Right forelimb (tissue), 1 donor: Measurements from ENCODE around the gene OCA2.

Experiments
- DNase-seq: peaks from one replicate; pipeline ENCODE4 v3.0.0-alpha.2; 2018

The OCA2 gene

GRCh38 chr15:27933562-27933961 lies 165.6 kb downstream of the OCA2 start:
- no peak for DNase-seq

DNA sequence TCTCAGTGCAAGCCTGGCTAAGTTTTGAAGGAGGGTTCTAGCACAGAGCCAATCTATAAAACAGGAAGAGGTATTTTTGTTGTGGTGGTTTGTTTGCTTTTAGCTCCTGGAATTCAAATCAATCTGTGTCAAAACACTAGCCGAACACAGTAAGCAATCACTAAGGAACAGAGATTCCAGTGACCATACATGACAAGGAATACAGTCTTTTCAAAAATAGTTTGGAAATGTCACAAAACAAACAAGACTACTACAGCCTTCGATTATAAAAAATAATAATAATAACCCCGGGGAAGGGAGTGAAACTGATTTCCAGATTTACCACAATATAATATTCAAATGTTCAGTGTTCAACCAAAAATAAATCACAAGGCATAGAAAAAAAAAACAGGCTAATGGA lies 166.5 kb downstream of the OCA2 start:
- no peak for DNase-seq

DNA sequence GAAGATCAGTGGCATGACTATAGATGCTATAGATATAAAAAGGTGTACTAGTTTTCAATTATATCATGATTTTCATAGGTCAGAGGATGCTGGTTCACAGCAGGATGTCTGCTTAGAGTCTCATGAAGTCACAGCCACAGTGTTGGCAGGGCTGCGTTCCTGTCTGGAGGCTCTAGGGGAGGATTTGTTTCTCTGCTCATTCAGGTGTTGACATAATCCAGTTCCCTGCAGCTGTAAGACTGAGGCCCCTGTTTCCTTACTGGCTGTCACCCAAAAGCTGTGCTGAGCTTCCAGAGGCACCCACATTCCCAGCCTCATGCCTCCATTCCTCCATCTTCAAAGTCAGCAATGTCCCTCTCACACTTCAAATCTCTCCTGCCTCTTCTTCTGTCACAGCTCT lies 170.7 kb downstream of the OCA2 start:
- no peak for DNase-seq

DNA sequence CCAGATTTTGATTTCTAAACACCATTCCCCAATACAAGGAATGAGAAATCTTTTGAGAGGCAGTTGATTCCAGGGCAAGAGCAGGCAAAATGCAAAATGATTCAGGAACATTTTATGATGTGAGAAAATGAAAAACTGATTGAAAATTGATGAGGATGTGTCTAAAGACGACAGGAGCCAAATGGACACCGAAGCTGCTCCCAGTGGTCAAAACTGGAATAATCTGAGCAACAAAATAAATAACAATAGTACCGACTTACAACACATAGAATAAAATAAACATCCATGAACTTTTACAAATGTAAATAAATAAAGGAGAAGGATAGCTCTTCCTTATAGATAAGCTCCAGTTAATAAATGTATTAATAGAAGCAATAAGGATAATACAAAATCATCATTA lies 186.8 kb downstream of the OCA2 start:
- DNase-seq = no peak

DNA sequence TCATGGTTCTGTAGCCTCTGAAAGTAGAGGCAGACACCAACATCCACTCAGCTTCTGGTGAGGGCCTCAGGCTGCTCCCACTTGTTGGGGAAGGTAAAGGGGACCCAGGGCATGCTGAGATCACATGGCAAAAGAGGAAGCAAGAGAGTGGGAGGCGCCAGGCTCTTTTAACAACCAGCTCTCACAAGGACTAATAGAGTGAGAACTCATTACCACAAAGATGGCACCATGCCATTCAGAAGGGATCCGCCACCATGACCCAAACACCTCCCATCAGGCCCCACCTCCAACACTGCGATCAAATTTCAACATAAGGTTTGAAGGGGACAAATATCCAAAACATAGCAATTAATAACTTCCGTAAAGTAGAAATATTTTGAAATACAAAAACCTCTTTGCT lies 192.3 kb downstream of the OCA2 start:
- DNase-seq = no peak

- DNase-seq = no peak
These were observed 195.7 kb downstream of the OCA2 start for GRCh38 chr15:27903405-27903804.

DNA sequence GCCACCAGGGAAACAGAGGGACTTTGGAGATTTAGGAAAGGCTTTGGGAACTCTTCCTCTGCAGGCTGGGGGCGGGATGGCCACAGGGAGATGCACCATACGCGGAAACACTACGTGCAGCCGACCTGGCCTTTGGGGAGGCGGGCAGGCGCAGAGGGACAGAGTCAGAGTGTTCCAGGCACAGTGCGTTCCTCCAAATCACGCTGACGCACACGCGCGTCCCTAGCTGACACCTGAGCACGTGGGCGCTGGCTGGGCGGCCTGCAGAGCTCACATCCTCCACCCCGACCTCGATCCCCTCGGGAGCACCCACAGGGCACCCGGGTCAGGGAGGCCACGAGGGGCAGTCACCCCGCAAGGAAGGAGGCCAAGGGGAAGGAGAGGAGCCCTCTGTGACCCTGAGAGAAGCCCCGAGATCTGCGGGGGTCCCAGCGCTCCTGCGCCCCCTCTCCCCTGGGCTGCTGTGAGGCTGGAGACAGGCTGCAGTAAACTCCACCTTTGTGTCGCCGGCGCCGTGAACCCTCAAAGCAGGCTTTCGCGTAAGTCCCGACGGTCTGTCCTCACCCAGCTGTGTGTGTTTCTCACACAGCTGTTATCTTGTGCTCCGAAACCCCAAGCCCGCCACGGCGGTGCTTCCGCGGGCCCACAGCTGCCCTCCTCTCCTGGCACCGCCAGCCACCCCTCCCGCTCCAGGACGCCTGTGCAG lies 196.3 kb downstream of the OCA2 start:
- DNase-seq = no peak

DNA sequence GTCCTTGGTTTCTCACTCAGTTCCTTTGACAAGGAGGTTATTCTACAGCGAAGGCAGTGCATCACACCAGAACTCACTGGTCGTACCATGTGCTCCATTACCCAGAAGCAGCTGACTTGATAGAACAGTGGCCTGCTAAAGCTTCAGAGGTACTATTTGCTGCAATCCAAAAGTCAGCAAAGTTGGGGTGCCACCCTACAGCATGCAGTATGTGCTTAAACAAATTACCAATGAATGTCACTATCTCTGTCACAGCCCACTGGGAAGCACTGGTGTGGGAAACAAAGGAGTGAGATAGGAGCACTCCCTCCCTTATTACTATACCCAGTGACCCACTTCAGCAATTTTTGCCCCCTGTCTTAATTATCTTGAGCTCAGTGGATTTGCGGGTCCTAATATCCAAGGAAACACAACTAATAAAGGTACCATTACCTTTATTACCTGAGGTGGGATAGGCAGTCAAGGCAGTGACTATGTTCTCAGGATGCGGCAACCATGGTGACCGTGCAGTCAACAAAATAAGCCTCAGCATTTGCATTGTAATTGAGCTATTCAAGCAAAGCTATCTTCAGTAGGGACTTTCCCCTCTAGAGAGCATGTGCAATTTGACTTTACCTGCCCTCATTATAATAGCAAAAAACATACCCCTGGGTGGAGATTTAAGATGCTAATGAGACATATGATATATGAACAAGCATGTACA lies 199.4 kb downstream of the OCA2 start:
- no peak for DNase-seq

DNA sequence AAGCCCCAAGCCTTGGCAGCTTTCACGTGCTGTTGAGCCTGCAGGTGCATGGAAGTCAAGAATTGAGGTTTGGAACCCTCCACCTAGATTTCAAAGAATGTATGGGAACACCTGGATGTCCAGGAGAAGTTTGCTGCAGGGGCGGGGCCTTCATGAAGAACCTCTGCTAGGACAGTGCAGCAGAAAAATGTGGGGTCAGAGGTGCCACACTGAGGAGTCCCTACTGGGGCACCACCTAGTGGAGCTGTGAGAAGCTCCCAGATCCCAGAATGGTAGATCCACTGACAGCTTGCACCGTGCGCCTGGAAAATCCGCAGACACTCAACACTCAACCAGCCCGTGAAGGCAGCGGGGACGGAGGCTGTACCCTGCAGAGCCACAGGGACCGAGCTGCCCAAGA lies 201.6 kb downstream of the OCA2 start:
- DNase-seq = no peak

GRCh38 chr15:27894645-27895044 lies 204.5 kb downstream of the OCA2 start:
- DNase-seq = no peak

DNA sequence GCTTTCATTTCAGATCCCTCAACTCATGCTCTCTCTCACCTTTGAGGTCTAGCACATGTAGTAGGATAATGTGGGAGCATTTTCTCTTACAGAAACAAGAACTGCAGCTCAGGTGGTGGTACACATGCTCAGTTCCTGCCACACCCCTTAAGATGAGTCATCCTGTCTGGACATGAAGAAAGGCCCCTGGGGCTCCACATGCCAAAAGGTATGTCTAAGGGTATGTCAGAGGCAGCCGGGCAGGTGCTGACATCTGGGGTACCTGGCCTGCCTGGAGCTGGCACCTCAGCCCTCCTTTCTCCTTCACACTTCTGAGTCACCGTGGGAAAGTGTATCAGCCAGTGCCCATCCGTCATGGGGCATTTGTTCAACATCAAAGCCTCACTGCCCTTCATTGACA lies 209.9 kb downstream of the OCA2 start:
- DNase-seq = no peak

GRCh38 chr15:27885201-27885600 lies 213.9 kb downstream of the OCA2 start:
- no peak for DNase-seq

DNA sequence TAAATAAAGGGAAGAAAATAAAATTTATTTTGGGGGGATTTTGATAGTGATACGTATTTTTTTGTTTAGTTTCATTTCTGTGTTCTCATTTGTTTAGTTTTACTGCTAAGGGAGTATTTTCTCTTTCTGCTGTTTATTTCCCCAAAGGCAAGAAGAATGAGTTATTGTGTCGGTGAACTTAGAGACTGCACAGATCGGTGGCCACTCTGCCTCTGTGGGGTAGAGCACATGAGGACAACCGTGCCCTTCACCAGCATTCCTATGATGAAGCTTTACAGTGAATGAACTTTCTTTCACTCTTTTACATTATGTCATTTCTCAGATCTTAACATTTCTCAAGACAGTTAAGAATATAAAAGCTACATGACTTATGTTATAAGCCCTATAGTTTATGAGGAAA lies 214.4 kb downstream of the OCA2 start:
- DNase-seq = no peak

DNA sequence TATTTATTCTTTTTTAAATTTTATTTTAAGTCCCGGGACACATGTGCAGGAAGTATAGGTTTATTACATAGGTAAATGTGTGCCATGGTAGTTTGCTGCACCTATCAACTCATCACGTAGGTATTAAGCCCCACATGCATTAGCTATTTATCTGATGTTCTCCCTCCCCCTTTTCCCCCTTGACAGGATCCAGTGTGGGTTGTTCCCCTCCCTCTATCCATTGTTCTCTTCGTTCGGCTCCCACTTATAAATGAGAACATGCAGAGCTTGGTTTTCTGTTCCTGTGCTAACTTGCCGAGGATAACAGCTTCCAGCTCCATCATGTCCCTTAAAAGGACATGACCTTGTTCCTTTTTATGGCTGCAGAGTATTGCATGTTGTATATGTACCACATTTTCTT lies 220.3 kb downstream of the OCA2 start:
- DNase-seq = no peak

GRCh38 chr15:27873828-27874227 lies 225.3 kb downstream of the OCA2 start:
- DNase-seq = no peak

DNA sequence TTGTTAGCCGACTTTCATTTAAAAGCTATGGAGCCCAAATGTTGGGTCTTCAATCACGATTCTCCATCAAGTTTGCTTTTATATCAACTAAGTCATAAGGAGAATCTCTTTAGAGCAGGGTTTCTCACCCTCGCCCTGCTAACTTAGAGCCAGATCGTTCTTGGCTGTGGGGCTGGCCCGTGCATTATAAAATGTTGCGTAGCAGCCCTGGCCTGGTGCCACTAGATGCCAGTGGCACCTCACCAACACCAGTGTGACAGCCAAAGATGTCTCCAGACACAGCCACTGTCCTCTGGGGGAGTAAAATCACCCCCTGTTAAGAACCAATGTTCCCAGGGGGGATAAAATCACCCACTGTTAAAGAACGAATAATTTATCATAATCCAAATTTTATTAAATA lies 226.1 kb downstream of the OCA2 start:
- DNase-seq = no peak

DNA sequence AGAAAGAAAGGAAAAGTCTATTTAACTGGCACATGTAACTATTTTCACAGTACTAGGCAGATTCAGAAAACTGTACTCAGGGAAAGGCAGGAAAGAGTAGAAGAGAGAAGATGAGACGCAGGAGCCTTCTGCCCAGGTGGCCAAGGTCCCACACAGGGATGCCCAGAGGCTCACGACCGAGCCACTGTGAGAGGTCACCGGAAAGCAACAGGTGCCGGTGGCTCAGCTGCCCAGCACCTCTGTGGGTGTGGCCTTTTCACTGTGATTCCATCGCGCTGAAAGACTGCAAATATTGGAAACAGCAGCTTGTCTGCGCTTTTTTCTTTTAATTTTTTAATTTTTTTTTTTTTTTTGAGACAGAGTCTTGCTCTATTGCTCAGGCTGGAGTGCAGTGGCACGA lies 226.8 kb downstream of the OCA2 start:
- DNase-seq = no peak

GRCh38 chr15:27871902-27872260 lies 227.2 kb downstream of the OCA2 start:
- no peak for DNase-seq

GRCh38 chr15:27871078-27871901 lies 227.8 kb downstream of the OCA2 start:
- DNase-seq = no peak

- no peak for DNase-seq
These were observed 228.8 kb downstream of the OCA2 start for GRCh38 chr15:27870320-27870719.

GRCh38 chr15:27869697-27870281 lies 229.3 kb downstream of the OCA2 start:
- peak; percentile 51 for DNase-seq

GRCh38 chr15:27868828-27869404 lies 230.2 kb downstream of the OCA2 start:
- no peak for DNase-seq

DNA sequence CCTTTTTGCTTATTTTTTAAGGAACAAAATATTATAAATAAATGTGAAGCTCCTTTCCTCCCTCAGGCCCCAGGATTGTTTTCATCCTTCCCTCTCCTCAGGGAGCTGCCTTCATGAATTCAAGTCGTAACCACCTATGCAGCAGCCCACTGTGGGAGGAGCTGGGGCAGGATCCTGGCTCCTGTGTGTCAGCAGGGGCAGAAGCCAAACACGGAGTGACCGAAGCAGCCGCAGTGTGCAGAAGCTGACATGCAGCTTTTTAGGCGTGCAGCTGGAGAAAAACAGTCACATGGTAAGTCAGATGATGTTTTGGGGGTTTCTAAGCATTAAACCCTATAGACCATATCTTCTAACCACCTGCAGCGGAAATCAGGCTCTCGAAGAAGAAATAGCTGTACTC lies 231.3 kb downstream of the OCA2 start:
- DNase-seq = no peak
